Natural killer cell (primary cell): ENCODE results near the gene SUSD1. TPM values are rescaled to one million over a fixed set of nuclear protein-coding genes. Genes with fewer than 3 reads are reported as not detected.

ENCODE experiments used
- ATAC-seq, 3 donors: fragments of 150-1000 bp in 2 of 3; fragments of 200-7000 bp in 1 of 3; cut with Tn5 transposase; 1 replicate in 1 of 3; 2 replicates in 2 of 3; pipeline ENCODE4 v1.10.0; 2021; ENCODE audit warnings: mild to moderate bottlenecking in 2 of 3, moderate library complexity in 2 of 3
- DNase-seq, 2 donors: peaks; one replicate each; pipeline versions ENCODE4 v3.0.0 to v3.0.0-alpha.2; 2013 to 2021; ENCODE audit warnings: mixed read lengths in 1 of 2
- H3K27ac ChIP-seq: one replicate; pipeline ENCODE4 v1.5.1; 2013; ENCODE audit warnings: mild to moderate bottlenecking, low read length
- H3K27me3 ChIP-seq: one replicate; pipeline ENCODE4 v1.6.1; 2013; ENCODE audit warnings: low read length; ENCODE audit not compliant: control insufficient read depth, insufficient read depth
- H3K36me3 ChIP-seq: one replicate; pipeline ENCODE4 v1.6.1; 2013; ENCODE audit warnings: low read length; ENCODE audit not compliant: control insufficient read depth, insufficient read depth
- H3K4me1 ChIP-seq: one replicate; pipeline ENCODE4 v1.6.1; 2013; ENCODE audit warnings: low read length; ENCODE audit not compliant: control insufficient read depth, insufficient read depth
- H3K4me3 ChIP-seq: one replicate; pipeline ENCODE4 v1.5.1; 2013; ENCODE audit warnings: low read length
- H3K9me3 ChIP-seq: one replicate; pipeline ENCODE4 v1.6.1; 2013; ENCODE audit warnings: low read length; ENCODE audit not compliant: control insufficient read depth, insufficient read depth
- H3K27ac Mint-ChIP-seq, 2 donors: one replicate each; pipeline ENCODE4 v1.8.0; 2022; ENCODE audit warnings: mild to moderate bottlenecking in 2 of 2, mixed read lengths in 2 of 2, moderate library complexity in 1 of 2
- H3K27me3 Mint-ChIP-seq, 2 donors: one replicate each; pipeline ENCODE4 v1.8.0; 2022; ENCODE audit warnings: low read depth in 2 of 2, mixed read lengths in 2 of 2
- H3K36me3 Mint-ChIP-seq: one replicate; pipeline ENCODE4 v1.8.0; 2022; ENCODE audit warnings: mixed read lengths
- H3K4me1 Mint-ChIP-seq, 2 donors: one replicate each; pipeline ENCODE4 v1.8.0; 2022; ENCODE audit warnings: mixed read lengths in 2 of 2
- H3K4me3 Mint-ChIP-seq: one replicate; pipeline ENCODE4 v1.8.0; 2022; ENCODE audit warnings: mild to moderate bottlenecking, moderate library complexity, mixed read lengths
- H3K9me3 Mint-ChIP-seq, 2 donors: one replicate each; pipeline ENCODE4 v1.8.0; 2022; ENCODE audit warnings: mixed read lengths in 2 of 2
- WGBS: methylation state at CpG from one replicate; pipeline ENCODE4 v1.1.7; 2013; ENCODE audit warnings: missing lambda C conversion rate; ENCODE audit not compliant: insufficient coverage; 5-methylcytosine and 5-hydroxymethylcytosine counted together
- intact Hi-C: fragments of 100-400 bp; cut with micrococcal nuclease; formaldehyde crosslinking; loops from one replicate; pipeline ENCODE4 v1.14.2; 2022
- total RNA-seq, 4 donors: library from RNA; stranded (reverse); fragments of 120-200 nt in 1 of 4; gene quantifications; one replicate each; pipeline versions ENCODE4 v1.2.3 to v1.2.4, GENCODE V29; 2013 to 2022
- TF ChIP-seq, protein P1 (sequence below): fragments of 200-600 bp; IDR thresholded peaks from one replicate; pipeline ENCODE4 v1.8.0; 2022; ENCODE audit warnings: antibody characterized with exemption

SUSD1 gene
- total RNA-seq, 3 donors from 2014 or later (not counting 1 experiment from before 2014, with no cell fraction given) = 74.1 to 97.4 (median 86.9) TPM

DNA sequence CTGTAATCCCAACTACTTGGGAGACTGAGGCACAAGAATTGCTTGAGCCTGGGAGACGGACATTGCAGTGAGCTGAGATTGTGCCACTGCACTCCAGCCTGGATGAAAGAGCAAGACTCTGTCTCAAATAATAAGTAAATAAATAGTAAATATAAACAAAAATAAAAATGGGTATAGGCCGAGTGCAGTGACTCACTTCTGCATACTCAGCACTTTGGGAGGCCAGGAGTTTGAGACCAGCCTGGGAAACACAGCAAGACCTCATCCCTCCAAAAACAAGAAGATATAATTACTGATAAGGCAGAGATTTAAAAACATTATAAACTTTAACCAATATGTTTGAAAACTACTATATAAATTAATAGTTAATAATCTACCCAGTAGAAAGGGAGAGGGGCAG lies 37.8 kb upstream of the SUSD1 start:
- Histone ChIP-seq H3K36me3 (peaks cover 28% of the 10 kb centered on the region), H3K4me3 (no peak overlapping the region), H3K9me3 (no peaks in the 10 kb centered on the region), H3K27me3 (no peaks in the 10 kb centered on the region), H3K27ac (no peak overlapping the region), H3K4me1 (no peaks in the 10 kb centered on the region)
- peaks cover 3 to 12% of the 10 kb centered on the region in 2 donors for H3K4me1 Mint-ChIP-seq
- no peak overlapping the region for H3K27ac Mint-ChIP-seq
- TF ChIP-seq, protein P1, sequence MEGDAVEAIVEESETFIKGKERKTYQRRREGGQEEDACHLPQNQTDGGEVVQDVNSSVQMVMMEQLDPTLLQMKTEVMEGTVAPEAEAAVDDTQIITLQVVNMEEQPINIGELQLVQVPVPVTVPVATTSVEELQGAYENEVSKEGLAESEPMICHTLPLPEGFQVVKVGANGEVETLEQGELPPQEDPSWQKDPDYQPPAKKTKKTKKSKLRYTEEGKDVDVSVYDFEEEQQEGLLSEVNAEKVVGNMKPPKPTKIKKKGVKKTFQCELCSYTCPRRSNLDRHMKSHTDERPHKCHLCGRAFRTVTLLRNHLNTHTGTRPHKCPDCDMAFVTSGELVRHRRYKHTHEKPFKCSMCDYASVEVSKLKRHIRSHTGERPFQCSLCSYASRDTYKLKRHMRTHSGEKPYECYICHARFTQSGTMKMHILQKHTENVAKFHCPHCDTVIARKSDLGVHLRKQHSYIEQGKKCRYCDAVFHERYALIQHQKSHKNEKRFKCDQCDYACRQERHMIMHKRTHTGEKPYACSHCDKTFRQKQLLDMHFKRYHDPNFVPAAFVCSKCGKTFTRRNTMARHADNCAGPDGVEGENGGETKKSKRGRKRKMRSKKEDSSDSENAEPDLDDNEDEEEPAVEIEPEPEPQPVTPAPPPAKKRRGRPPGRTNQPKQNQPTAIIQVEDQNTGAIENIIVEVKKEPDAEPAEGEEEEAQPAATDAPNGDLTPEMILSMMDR = no peak
- H3K4me3 Mint-ChIP-seq = no peak overlapping the region
- 96% methylated on average over 1 of the region's 2 CpGs for WGBS
- intact Hi-C loops = loop anchor here (10.0 kb wide), 1 partner anchor 112 kb away; no protein-coding TSS in a partner anchor
- peaks cover 26% of the 10 kb centered on the region for H3K36me3 Mint-ChIP-seq
- no peaks in the 10 kb centered on the region for H3K27me3 Mint-ChIP-seq
- H3K9me3 Mint-ChIP-seq = peaks cover 2 to 6% of the 10 kb centered on the region in 2 donors
- ATAC-seq (no peak), DNase-seq (no peak)

DNA sequence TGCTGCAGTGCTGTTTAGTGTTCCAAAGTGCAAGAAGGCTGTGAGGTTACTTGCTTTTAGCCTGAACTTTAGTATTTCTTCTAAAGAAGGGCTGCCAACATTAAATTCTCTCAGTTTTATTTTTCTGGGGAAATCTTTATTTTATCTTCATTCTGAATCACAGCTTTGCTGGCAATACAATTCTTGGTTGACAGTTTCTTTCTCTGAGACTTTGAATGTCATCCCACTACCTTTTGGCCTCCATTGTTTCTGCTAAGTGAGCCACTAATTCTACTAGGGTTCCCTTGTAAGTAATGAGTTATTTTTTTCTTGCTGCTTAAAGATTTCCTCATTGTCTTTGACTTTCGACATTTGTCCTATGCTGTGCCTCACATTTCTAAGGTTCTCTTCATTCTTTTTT lies 32.4 kb upstream of the SUSD1 start:
- WGBS = 100% methylated on average over 1 of the region's 1 CpG
- Mint-ChIP-seq H3K9me3 (peaks cover 6 to 10% of the 10 kb centered on the region in 2 donors), H3K36me3 (peaks cover 28% of the 10 kb centered on the region)

DNA sequence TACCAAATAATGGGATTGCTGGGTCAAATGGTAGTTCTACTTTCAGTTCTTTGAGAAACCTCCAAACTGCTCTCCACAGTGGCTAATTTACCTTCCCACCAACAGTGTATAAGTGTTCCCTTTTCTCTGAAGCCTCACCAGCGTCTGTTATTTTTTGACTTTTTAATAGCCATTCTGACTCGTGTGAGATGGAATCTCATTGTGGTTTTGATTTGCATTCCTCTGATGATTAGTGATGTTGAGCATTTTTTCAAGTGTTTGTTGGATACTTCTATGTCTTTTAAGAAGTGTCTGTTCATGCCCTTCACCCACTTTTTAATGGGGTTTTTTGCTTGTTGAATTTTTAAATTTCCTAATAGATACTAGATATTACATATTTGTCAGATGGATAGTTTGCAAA lies 28.4 kb upstream of the SUSD1 start:
- DNase-seq (no peak), ATAC-seq (no peak)
- Mint-ChIP-seq H3K27ac (no peak overlapping the region), H3K36me3 (peaks cover 17% of the 10 kb centered on the region), H3K4me3 (no peak overlapping the region), H3K9me3 (peaks cover 6 to 10% of the 10 kb centered on the region in 2 donors), H3K4me1 (peaks cover 3 to 4% of the 10 kb centered on the region in 2 donors), H3K27me3 (no peaks in the 10 kb centered on the region)
- WGBS = 80% methylated on average over 2 of the region's 2 CpGs
- peaks cover 16% of the 10 kb centered on the region for H3K36me3 ChIP-seq
- no peak overlapping the region for H3K4me3 ChIP-seq
- TF ChIP-seq, protein P1 = no peak
- no peak overlapping the region for H3K27ac ChIP-seq
- intact Hi-C loops = no loop called here
- no peaks in the 10 kb centered on the region for H3K27me3 ChIP-seq
- H3K4me1 ChIP-seq = no peaks in the 10 kb centered on the region
- H3K9me3 ChIP-seq = peaks cover 3% of the 10 kb centered on the region

More for the DNA sequence above, 32.4 kb upstream of the SUSD1 start:
- Histone ChIP-seq H3K4me3 (no peak overlapping the region), H3K9me3 (peaks cover 3% of the 10 kb centered on the region), H3K4me1 (no peaks in the 10 kb centered on the region), H3K36me3 (peaks cover 32% of the 10 kb centered on the region), H3K27ac (no peak overlapping the region), H3K27me3 (no peaks in the 10 kb centered on the region)
- TF ChIP-seq, protein P1 = no peak
- Mint-ChIP-seq H3K27ac (no peak overlapping the region), H3K27me3 (no peaks in the 10 kb centered on the region), H3K4me3 (no peak overlapping the region), H3K4me1 (peaks cover 0 to 6% of the 10 kb centered on the region in 2 donors)
- no peak for DNase-seq
- ATAC-seq = no peak
- intact Hi-C loops = no loop called here

DNA sequence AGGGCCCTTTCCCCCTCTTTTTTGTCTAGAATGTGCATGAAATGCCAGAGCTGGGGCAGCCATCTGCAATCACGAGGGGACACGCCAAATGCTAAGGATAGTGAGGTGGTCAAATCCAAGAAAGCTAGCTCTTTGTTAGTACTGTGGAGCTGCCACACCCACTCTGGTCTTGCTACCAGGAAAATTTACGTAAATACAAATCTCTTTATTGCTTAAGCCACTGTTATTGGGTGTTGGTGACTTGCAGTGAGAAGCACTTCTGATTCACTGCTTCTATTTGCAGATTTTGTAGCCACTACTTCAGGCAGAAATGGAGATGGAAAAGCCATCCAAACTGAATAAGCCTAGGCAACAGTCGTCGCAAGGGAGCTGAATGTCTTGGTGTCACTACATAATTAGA lies 25.6 kb upstream of the SUSD1 start:
- no peaks in the 10 kb centered on the region for H3K27me3 Mint-ChIP-seq
- WGBS = 95% methylated on average over 5 of the region's 5 CpGs
- no peak overlapping the region for H3K27ac Mint-ChIP-seq
- H3K4me3 Mint-ChIP-seq = no peak overlapping the region
- H3K36me3 ChIP-seq = no peaks in the 10 kb centered on the region
- H3K27ac ChIP-seq = no peak overlapping the region
- intact Hi-C loops = no loop called here
- no peaks in the 10 kb centered on the region for H3K9me3 ChIP-seq
- no peaks in the 10 kb centered on the region for H3K4me1 ChIP-seq
- no peak overlapping the region for H3K4me3 ChIP-seq
- ATAC-seq = no peak
- no peaks in the 10 kb centered on the region for H3K9me3 Mint-ChIP-seq
- H3K27me3 ChIP-seq = no peaks in the 10 kb centered on the region
- H3K4me1 Mint-ChIP-seq = peaks cover 4 to 10% of the 10 kb centered on the region in 2 donors
- TF ChIP-seq, protein P1 = no peak
- DNase-seq = no peak
- H3K36me3 Mint-ChIP-seq = no peaks in the 10 kb centered on the region
